Amniotic stem cell (primary cell): ENCODE results near the gene ZNF561.
"Not testable (repeated sequence)": the region's sequence is repeated elsewhere in the genome, so short reads cannot be mapped to it uniquely, and the experiment has no call there.

Experiments
- DNase-seq: peaks from one replicate; lab custom pipeline; 2025; lab: John Stamatoyannopoulos, UW

The ZNF561 gene

DNA sequence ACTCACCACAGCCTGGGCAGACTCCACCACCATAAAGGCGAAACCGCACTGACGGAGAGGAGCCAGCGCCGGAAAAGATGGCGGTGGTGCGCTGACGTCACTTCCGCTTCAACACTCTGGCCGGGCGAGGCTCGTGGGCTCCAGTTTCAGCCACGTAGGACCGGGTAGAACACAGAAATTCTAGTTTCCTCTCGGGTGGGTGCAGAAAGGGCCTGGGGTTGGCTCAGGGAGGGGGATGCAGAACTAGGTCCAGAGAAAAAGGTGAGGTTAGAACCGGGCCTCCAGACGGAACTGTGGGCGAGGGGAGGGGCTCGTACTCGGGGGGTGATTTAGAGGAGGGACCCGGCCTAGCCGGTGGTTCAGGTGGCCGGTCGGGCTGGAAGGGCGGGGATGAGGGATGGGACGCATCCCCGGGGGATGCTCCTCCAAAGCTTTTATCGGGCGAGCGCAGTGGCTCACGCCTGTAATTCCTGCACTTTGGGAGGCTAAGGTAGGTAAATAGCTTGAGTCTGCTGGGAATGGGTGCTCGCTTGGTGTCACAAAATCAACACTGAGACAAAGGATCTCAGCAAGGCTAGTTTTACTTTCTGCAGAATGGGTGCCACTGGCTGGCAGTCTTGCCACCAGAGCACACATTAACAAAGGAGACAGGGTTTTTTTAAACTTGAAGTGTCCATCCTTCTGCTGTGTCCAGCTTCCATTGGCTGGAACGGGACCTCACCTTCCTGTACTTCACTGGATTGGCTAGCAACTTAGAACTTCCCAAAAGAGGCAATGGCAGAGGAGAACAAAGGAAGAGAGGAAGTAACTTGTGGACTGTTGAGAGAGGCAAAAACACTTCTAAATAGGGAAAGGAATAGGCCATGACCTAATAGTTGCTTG is at the start of gene ZNF561:
Gene ZNF561 (minus strand): TSS at position 77 of the 882 bp plus-strand sequence. CDS start 1,776 bp downstream, outside the sequence.
- DNase-seq: peak; percentile 68

DNA sequence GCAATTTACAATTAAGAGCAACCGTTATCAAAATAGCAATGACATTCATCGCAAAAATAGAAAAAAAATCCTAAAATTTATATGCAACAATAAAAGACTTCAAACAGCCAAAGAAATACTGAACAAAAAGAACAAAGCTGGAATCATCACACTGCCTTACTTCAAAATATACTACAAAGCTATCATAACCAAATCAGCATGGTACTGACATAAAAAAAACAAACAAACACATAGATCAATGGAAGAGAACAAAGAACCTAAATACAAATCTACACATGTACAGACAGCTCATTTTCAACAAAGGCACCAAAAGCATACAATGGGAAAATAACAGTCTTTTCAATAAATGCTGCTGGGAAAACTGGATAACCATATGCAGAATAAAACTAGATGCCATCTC is 47.5 kb upstream of the ZNF561 start:
- no peak for DNase-seq

DNA sequence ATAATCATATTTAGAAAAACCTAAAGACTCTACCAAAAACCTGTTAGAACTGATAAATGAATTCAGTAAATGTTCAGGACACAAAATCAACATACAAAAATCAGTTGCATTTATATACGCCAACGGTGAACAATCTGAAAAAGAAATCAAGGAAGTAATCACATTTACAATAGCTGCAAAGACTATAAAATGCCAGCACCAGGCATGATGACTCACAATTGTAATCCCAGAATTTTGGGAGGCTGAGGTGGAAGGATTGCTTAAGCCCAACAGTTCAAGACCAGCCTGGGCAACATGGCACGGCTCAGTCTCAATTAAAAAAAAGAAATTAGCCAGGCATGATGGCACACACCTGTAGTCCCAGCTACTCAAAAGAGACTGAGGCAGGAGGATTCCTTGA is 46.9 kb upstream of the ZNF561 start:
- no peak for DNase-seq

DNA sequence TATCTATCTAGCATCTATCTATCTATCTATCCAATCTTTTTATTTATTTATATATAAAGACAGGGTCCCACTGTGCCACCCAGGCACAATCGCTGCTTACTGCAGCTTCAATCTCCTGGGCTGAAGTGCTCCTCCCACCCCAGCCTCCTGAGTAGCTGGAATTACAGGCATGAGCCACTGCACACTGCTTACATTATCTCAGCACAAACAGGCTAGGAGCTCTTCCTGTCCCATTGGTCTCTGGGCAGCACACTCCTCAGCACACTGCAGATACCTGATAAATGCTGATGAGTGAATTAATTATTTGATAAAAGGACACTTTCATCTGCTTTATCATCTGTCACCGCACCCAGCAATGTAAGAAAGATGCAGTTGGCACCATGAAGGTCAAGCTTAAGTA is 37.7 kb upstream of the ZNF561 start:
- DNase-seq: no peak

DNA sequence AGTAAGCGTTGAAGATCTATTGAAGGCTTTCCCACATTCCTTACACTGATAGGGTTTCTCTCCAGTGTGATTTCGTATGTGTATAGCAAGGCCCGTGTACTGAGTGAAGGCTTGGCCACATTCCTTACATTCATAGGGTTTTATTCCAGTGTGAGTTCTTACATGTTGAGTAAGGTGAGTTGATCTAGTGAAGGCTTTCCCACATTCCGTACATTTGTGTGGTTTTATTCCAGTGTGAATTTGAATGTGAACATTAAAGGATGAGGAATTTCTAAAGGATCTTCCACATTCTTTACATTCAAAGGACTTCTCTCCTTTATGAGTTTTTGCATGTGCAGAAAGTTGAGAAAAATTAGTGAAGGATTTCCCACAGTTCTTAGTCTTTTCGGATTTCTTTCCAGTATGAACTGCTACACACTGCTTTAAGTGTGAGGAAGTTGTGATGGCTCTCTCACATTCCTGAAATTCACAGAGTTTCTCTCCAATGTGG is 32.1 kb upstream of the ZNF561 start:
- not testable (repeated sequence) for DNase-seq

DNA sequence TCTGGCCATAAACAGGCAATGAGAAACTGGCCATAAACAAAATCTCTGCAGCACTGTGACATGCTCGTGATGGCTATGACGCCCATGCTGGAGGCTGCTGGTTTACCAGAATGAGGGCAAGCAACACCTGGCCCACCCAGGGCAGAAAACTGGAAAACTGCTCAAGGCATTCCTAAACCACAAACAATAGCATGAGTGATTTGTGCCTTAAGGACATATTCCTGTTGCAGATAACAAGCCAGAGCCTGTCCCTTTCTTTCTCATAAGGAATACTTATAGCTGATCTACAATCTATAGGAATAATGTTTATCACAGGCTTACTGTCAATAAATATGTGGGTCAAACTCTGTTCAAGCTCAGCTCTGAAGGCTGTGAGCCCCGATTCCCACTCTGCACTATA is 30.4 kb upstream of the ZNF561 start:
- DNase-seq: not testable (repeated sequence)

GRCh38 chr19:9650345-9650744 is 29.3 kb upstream of the ZNF561 start:
- no peak for DNase-seq

DNA sequence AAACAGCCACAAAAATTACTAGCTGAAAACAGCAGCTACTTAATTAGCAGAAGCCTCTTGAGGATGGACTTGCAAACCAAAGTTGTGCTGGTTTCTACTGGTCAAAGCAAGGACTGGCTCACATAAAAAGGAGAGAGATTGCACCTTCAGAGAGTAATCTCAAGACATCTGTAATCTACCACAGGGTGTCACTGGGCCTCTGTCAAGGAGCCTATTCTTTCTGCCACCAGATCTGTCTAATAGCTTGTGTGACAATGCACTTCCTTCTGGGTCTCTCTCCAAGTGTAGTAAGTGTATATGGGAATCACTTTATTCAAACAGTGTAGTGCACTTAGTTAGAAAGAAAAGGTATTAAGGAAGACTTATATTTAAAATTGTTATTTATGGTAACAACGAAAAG is 24.4 kb upstream of the ZNF561 start:
- DNase-seq: no peak

DNA sequence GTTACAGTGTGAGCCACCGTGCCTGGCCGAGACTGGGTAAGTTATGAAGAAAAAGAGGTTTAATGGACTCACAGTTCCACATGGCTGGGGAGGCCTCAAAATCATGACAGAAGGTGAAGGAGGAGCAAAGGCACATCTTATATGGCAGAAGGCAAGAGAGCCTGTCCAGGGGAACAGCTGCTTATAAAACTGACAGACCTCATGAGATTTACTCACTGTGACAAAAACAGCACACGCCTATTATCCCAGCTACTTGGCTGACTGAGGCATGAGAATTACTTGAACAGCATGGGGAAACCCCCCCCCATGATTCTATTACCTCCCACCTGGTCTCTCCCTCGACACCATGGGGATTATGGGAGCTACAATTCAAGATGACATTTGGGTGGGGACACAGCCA is 23.4 kb upstream of the ZNF561 start:
- DNase-seq: no peak

DNA sequence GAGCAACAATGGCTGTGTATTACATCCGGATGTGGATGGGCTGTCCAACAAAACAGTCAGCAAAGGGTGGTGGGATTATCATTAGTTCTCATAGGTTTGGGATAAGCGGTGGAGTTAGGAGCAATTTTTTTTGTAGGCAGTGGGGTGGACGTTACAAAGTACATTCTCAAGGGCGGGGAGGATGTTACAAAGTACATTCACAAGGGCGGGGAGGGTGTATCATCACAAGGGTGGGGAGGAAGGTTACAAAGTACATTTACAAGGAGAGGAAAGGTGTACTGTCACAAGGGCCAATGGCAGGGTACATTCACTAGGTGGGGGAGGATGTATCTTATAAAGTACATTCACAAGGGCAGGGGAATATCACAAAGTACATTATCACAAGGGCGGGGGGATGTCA is 20.8 kb upstream of the ZNF561 start:
- no peak for DNase-seq

- DNase-seq: no peak
These were observed 19.9 kb upstream of the ZNF561 start for GRCh38 chr19:9640956-9641355.

GRCh38 chr19:9636018-9636417 is 15.0 kb upstream of the ZNF561 start:
- DNase-seq: no peak

- DNase-seq: no peak
These were observed 6.8 kb upstream of the ZNF561 start for GRCh38 chr19:9627856-9628255.

GRCh38 chr19:9622531-9622930 is 1.5 kb upstream of the ZNF561 start:
- DNase-seq: no peak

DNA sequence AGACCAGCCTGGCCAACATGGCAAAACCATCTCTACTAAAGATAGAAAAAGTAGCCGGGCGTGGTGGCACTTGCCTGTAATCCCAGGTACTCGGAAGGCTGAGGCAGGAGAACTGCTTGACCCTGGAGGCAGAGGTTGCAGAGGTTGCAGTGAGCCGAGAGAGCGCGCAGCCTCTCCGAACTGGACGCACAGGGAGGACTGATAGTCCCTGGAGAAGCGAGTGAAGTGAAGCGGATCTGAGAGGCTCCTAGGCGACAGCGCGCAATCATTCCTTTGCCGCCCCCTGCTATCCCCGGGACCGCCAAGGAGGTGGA is 233 bp downstream of the ZNF561 start:
- DNase-seq: no peak

GRCh38 chr19:9615844-9616243 is 5.2 kb downstream of the ZNF561 start:
- no peak for DNase-seq

DNA sequence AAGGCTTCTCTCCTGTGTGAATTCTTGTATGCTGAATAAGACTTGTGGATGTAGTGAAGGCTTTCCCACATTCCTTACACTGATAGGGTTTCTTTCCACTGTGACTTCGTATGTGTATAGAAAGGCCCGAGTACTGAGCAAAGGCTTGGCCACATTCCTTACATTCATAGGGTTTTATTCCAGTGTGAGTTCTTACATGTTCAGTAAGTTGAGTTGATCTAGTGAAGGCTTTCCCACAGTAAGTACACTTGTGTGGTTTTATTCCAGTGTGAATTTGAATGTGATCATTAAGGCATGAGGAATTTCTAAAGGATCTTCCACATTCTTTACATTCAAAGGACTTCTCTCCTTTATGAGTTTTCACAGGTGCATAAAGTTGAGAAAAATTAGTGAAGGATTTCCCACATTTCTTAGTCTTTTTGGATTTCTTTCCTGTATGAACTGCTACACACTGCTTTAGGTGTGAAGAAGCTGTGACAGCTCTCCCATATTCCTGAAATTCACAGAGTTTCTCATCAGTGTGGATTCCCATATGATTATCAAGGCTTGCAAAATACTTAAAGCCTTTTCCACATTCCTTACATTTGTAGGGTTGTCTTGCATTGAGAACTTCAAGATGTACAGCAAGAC is 10.4 kb downstream of the ZNF561 start:
- DNase-seq: no peak

DNA sequence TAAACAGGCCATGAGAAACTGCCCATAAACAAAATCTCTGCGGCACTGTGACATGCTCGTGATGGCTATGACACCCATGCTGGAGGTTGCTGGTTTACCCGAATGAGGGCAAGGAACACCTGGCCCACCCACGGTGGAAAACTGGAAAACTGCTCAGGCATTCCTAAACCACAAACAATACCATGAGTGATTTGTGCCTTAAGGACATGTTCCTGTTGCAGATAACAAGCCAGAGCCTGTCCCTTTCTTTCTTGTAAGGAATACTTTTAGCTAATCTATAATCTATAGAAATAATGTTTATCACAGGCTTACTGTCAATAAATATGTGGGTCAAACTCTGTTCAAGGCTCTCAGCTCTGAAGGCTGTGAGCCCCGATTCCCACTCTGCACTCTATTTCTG is 12.1 kb downstream of the ZNF561 start:
- no peak for DNase-seq

GRCh38 chr19:9597027-9597426 is 24.0 kb downstream of the ZNF561 start:
- peak; percentile 74 for DNase-seq

GRCh38 chr19:9586764-9587163 is 34.3 kb downstream of the ZNF561 start:
- DNase-seq: peak; percentile 52

DNA sequence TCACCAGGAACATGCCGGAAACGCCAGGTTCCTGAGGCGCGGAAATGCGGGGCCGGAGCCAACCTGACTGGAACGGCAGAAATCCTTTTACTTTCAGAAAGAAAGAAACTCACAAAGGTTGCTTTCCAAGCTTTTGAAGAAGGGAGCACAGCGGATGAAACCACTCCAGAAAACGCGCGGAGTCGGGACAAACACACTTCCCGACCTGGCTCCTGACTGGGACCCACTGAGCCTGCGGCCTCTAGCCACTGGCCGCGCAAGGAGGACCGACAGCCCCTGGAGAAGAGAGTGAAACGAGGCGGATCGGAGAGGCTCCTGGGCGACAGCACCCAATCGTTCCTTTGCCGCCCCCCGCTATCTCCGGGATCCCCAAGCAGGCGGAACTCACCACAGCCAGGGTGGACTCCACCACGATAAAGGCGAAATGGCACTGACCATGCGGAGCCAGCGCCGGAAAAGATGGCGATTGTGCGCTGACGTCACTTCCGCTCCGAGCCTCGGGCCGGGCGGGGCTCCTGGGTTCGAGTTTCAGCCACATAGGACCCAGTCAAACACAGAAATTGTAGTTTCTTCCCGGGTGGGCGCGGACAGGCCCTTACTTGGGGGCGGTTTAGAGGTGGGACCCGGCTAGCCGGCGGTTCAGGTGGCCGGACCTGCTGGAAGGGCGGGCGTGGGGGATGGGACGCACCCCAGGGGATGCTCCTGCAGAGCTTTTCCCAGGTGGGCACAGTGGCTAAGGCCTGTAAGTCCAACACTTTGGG is 36.8 kb downstream of the ZNF561 start, which contains the start of gene ZNF121:
Gene ZNF121 (minus strand): TSS at position 432 of the 761 bp plus-strand sequence. CDS start 16,407 bp downstream, outside the sequence.
- peak; percentile 61 for DNase-seq

DNA sequence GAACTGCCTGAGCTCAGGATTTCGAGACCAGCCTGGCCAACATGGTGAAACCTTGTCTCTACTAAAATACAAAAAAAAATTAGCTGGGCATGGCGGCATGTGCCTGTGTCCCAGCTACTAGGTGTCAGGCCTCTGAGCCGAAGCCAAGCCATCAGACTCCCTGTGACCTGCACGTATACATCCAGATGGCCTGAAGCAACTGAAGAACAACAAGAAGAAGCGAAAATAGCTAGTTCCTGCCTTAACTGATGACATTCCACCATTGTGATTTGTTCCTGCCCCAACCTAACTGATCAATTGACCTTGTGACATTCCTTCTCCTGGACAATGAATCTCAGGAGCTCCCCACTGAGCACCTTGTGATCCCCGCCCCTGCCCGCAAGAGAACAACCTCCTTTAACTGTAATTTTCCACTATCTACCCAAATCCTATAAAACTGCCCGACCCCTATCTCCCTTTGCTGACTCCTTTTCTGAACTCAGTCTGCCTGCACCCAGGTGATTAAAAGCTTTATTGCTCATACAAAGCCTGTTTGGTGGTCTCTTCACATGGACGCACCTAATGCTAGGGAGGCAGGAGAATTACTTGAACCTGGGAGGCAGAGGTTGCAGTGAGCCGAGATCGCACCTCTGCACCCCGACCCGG is 38.8 kb downstream of the ZNF561 start:
- DNase-seq: not testable (repeated sequence)
